H1 (cell line): ENCODE measurements around the gene CENPM.

Source experiments
- CREB1 ChIP-seq: IDR thresholded peaks from 2 replicates; pipeline ENCODE4 v1.6.1; 2012; ENCODE audit warnings: inconsistent platforms
- CTCF ChIP-seq, 3 experiments: IDR thresholded peaks; 1 replicate in 2 of 3; 2 replicates in 1 of 3; pipeline versions ENCODE4 v1.5.1 to v1.6.1; 2011; ENCODE audit warnings: low read length in 3 of 3, mild to moderate bottlenecking in 3 of 3, inconsistent platforms in 2 of 3, low read depth in 1 of 3, moderate library complexity in 1 of 3; ENCODE audit not compliant: insufficient read depth in 1 of 3; ENCODE audit errors: control extremely low read depth in 1 of 3
- EGR1 ChIP-seq: IDR thresholded peaks from 2 replicates; pipeline ENCODE4 v1.6.1; 2011; ENCODE audit warnings: low read depth, low read length, borderline replicate concordance
- EZH2 ChIP-seq: fragments of 200-600 bp; sonication (generic); IDR thresholded peaks from 2 replicates; pipeline ENCODE4 v1.7.1; 2012; ENCODE audit warnings: low read depth, mild to moderate bottlenecking, moderate library complexity, low read length, inconsistent platforms; ENCODE audit not compliant: severe bottlenecking
- HDAC6 ChIP-seq: IDR thresholded peaks from one replicate; pipeline ENCODE4 v1.7.1; 2012; ENCODE audit warnings: low read depth, mild to moderate bottlenecking, inconsistent platforms, low read length, moderate library complexity
- JUN ChIP-seq: IDR thresholded peaks from 2 replicates; pipeline ENCODE4 v1.6.1; 2011; ENCODE audit warnings: low read depth, mild to moderate bottlenecking, improper control_type of control experiment, low read length
- NRF1 ChIP-seq: IDR thresholded peaks from 2 replicates; pipeline ENCODE4 v1.6.1; 2011; ENCODE audit warnings: mild to moderate bottlenecking, low read depth, low read length, improper control_type of control experiment
- POLR2A ChIP-seq, 2 experiments: IDR thresholded peaks; 1 replicate in 1 of 2; 2 replicates in 1 of 2; pipeline ENCODE4 v1.6.1; 2011; ENCODE audit warnings: low read depth in 2 of 2, low read length in 2 of 2, mild to moderate bottlenecking in 2 of 2; ENCODE audit errors: control extremely low read depth in 1 of 2
- POLR2AphosphoS5 ChIP-seq: IDR thresholded peaks from 2 replicates; pipeline ENCODE4 v1.6.1; 2011; ENCODE audit warnings: low read depth, low read length
- RAD21 ChIP-seq, 2 experiments: IDR thresholded peaks in 1 of 2; conservative IDR thresholded peaks in 1 of 2; 2 replicates each; pipeline ENCODE4 v1.6.1; 2011; ENCODE audit warnings: low read depth in 2 of 2, low read length in 2 of 2, improper control_type of control experiment in 1 of 2, inconsistent platforms in 1 of 2, mild to moderate bottlenecking in 1 of 2, moderate library complexity in 1 of 2
- SAP30 ChIP-seq: fragments of 300-600 bp; sonication (generic); IDR thresholded peaks from 2 replicates; pipeline ENCODE4 v1.7.1; 2012; ENCODE audit warnings: low read length, moderate library complexity, mild to moderate bottlenecking, inconsistent platforms; ENCODE audit not compliant: insufficient read depth, insufficient replicate concordance
- SUZ12 ChIP-seq: fragments of 200-600 bp; sonication (generic); IDR thresholded peaks from 2 replicates; pipeline ENCODE4 v1.6.1; 2012; ENCODE audit warnings: mild to moderate bottlenecking, inconsistent platforms, low read length, moderate library complexity, mixed read lengths
- YY1 ChIP-seq: IDR thresholded peaks from 2 replicates; pipeline ENCODE4 v1.6.1; 2011; ENCODE audit warnings: low read depth, mild to moderate bottlenecking, low read length
- ZNF274 ChIP-seq: IDR thresholded peaks from 2 replicates; pipeline ENCODE4 v1.7.0; 2012; ENCODE audit warnings: low read length, borderline replicate concordance; ENCODE audit errors: extremely low read depth

GRCh38 chr22:41948142-41948541 lies 1.2 kb upstream of the CENPM start:
- no peak for TF ChIP-seq CTCF (IDR thresholded peaks at IDR 0.05; ENCODE audit: control extremely low read depth in 1 of 3, insufficient read depth in 1 of 3, low read depth in 1 of 3, low read length in 3 of 3)
- TF ChIP-seq POLR2AphosphoS5, result no peak
- TF ChIP-seq CREB1, result no peak
- TF ChIP-seq SAP30, result no peak
- TF ChIP-seq RAD21 (IDR thresholded peaks at IDR 0.05 in 1 of 2, conservative IDR thresholded peaks at IDR 0.05 in 1 of 2; ENCODE audit: low read depth in 2 of 2, low read length in 2 of 2), result no peak
- no peak for TF ChIP-seq EZH2
- no peak for TF ChIP-seq JUN
- no peak for TF ChIP-seq EGR1
- no peak for TF ChIP-seq POLR2A (IDR thresholded peaks at IDR 0.05; ENCODE audit: control extremely low read depth in 1 of 2, low read depth in 2 of 2, low read length in 2 of 2)
- TF ChIP-seq ZNF274, result no peak
- TF ChIP-seq NRF1, result no peak
- no peak for TF ChIP-seq HDAC6
- TF ChIP-seq SUZ12, result no peak
- no peak for TF ChIP-seq YY1
